NT2/D1 (cell line): Measurements from ENCODE around the gene CLSTN2.

Source experiments
- DNase-seq: peaks from one replicate; pipeline ENCODE4 v3.0.0-alpha.2; 2011; ENCODE audit warnings: low read depth, low spot score
- H3K27me3 ChIP-seq: 2 replicates; pipeline ENCODE4 v1.6.0; 2011; ENCODE audit warnings: mild to moderate bottlenecking; ENCODE audit not compliant: insufficient read length, insufficient read depth
- H3K36me3 ChIP-seq: 2 replicates; pipeline ENCODE4 v1.6.1; 2011; ENCODE audit warnings: mild to moderate bottlenecking, low read length, mixed read lengths; ENCODE audit not compliant: insufficient read depth, insufficient read length
- H3K4me1 ChIP-seq: 2 replicates; pipeline ENCODE4 v1.5.1; 2011; ENCODE audit not compliant: insufficient read depth, insufficient read length
- H3K4me3 ChIP-seq: 2 replicates; pipeline ENCODE4 v1.5.1; 2011; ENCODE audit warnings: low read depth; ENCODE audit not compliant: insufficient read length
- H3K9ac ChIP-seq: 2 replicates; pipeline ENCODE4 v1.6.0; 2011; ENCODE audit warnings: low read depth; ENCODE audit not compliant: insufficient read length
- H3K9me3 ChIP-seq: 2 replicates; pipeline ENCODE4 v1.5.1; 2011; ENCODE audit warnings: mild to moderate bottlenecking, low read length; ENCODE audit not compliant: insufficient read depth
- SUZ12 ChIP-seq: IDR thresholded peaks from 2 replicates; pipeline ENCODE4 v1.6.1; 2011; ENCODE audit not compliant: insufficient read length, insufficient read depth; ENCODE audit errors: extremely low read depth
- YY1 ChIP-seq: IDR thresholded peaks from 2 replicates; pipeline ENCODE4 v1.6.1; 2011; ENCODE audit not compliant: insufficient read length, insufficient read depth
- ZNF274 ChIP-seq: IDR thresholded peaks from 2 replicates; pipeline ENCODE4 v1.6.1; 2011; ENCODE audit warnings: mild to moderate bottlenecking, low read depth, low read length

The CLSTN2 gene

DNA sequence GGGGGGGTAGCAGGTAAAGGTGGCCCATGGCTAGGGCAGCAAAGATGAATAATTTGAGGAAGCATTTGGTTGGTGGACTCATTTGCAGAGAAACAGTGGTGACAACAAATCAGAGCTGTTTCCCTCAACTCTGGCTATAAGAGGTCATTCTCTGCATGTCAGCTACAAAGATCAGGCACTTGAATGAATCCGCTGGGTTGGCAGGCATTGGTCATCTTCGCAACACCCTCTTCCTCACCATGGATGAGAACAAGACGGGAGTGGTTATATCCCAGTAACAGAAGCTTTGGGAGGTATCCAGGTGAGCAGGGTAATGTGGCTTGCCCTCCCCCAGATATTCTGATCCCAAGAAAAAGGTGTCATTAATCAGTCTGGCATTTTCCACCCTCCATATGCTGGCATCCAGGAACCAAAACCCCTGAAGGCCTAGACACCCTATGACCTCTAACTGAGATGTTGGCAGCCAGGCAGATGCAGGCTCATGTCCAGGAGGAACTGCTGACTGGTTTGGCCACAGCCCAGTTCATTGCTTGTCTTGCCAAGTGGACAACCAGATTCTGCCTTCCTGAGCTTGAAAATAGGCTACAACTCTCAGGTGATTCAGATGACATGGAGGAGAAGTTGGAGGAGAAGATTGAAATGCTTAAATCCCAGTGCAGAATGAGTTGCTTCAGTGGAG is 634.0 kb downstream of the CLSTN2 start:
- Histone ChIP-seq H3K9me3 (no peaks in the 10 kb centered on the region), H3K4me1 (no peaks in the 10 kb centered on the region), H3K4me3 (no peak overlapping the region), H3K27me3 (no peaks in the 10 kb centered on the region), H3K36me3 (no peaks in the 10 kb centered on the region), H3K9ac (no peak overlapping the region)
- TF ChIP-seq YY1 (no peak), ZNF274 (no peak), SUZ12 (no peak)
- no peak for DNase-seq

DNA sequence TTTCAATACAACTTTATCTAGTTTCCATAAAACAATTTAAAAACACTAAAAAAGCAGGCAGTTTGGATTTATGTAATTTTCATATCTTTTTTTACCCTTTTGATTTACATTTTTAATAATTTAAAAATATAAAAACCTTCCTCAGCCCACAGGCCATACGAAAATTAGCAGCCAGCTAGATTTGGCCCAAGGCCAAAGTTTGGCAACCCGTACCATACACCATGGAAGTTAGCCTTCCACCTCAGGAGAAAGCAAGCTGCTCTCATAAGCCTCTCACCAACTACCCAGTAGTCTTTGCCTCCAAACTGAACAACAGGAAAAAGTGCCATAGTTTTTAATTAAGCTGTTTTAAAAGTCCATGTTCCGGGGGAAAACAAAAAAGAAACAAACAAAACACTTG is 635.6 kb downstream of the CLSTN2 start:
- Histone ChIP-seq H3K4me1 (no peaks in the 10 kb centered on the region), H3K9ac (no peak overlapping the region), H3K9me3 (no peaks in the 10 kb centered on the region), H3K27me3 (no peaks in the 10 kb centered on the region), H3K36me3 (no peaks in the 10 kb centered on the region), H3K4me3 (no peak overlapping the region)
- no peak for DNase-seq
- TF ChIP-seq SUZ12 (no peak), YY1 (no peak), ZNF274 (no peak)

DNA sequence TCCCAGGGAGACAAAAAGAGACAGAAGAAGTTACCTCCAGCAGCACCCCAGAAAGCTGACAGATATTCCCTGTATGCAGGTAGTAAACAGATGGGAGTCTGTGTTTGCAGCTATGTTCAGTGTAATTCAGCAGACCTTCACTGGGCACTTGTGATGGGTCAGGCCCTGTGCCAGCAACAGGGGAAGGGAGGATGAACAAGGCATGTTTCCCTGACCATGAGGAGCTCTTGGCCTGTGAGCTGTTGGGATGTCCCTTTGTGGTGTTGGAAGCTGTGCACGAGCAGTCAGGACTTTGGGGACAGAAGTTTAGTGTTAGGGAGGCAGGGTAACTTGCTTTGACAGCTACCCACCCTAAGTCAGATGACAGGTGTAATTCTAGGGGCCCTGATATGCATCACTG is 636.9 kb downstream of the CLSTN2 start:
- TF ChIP-seq SUZ12 (no peak), YY1 (no peak), ZNF274 (no peak)
- Histone ChIP-seq H3K36me3 (no peaks in the 10 kb centered on the region), H3K4me3 (no peak overlapping the region), H3K9me3 (no peaks in the 10 kb centered on the region), H3K9ac (no peak overlapping the region), H3K4me1 (no peaks in the 10 kb centered on the region), H3K27me3 (no peaks in the 10 kb centered on the region)
- no peak for DNase-seq

DNA sequence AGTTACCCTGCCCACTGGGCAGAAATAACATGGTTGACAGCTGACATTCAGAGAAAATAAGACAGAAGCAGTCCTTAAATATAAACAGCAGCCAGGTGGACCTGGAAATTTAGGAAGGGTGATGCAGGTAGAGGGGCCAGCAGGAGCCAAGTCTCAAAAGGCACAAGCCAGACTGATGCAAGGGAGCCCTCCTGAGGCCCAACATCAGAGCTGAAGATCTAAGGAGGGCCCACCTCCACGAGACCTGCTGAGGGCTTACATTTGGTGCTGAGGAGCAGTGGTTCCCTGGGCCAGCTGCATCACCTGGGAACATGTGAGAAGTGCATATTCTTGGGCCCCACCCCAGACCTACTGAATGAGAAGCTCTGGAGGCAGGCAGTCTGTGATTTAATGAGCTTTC is 637.3 kb downstream of the CLSTN2 start:
- H3K9me3 ChIP-seq, result no peaks in the 10 kb centered on the region
- DNase-seq, result no peak
- TF ChIP-seq SUZ12 (no peak), ZNF274 (no peak), YY1 (no peak)
- H3K36me3 ChIP-seq, result no peaks in the 10 kb centered on the region
- no peaks in the 10 kb centered on the region for H3K4me1 ChIP-seq
- no peaks in the 10 kb centered on the region for H3K27me3 ChIP-seq
- H3K9ac ChIP-seq, result no peak overlapping the region
- H3K4me3 ChIP-seq, result no peak overlapping the region

DNA sequence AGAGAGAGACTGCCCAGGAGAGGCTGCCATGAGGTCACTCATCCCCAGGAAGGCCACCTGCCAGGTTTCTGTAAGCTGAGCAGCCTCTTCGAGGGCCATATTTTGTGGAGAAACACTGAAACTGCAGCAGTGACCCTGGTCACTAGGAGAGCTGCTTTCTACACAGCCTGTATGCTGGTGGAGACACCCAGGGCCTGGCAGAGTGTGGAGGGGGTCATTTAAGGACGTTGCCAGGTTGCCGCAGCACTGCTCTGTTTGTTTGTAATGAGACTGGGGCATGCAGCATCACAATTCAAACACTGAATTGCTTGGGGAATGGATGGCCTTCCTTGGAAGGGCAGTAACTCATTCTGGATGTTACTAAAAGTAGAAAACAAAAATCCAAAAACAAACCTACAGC is 638.0 kb downstream of the CLSTN2 start:
- Histone ChIP-seq H3K27me3 (no peaks in the 10 kb centered on the region), H3K9me3 (no peaks in the 10 kb centered on the region), H3K4me1 (no peaks in the 10 kb centered on the region), H3K4me3 (no peak overlapping the region), H3K36me3 (no peaks in the 10 kb centered on the region), H3K9ac (no peak overlapping the region)
- DNase-seq, result no peak
- TF ChIP-seq YY1 (no peak), ZNF274 (no peak), SUZ12 (no peak)

DNA sequence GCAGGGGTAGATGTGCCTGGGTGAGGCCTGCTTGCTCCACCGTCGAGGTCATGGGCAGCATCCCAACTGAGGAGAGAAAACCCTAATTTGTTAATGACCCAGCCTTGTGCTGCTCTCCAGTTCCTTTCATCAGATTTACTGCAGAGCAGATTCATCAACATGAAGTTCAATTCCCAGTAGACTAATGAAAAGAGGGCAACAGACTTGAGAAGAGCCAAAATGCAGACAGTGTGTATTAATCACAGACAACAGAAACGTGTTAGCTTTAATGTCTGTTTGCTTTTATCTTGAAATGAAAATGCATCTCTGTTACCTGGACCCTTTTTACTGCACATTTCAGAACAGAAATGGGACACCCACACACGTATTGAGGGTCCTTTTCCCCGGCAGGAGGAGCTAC is 639.4 kb downstream of the CLSTN2 start:
- no peaks in the 10 kb centered on the region for H3K4me1 ChIP-seq
- TF ChIP-seq SUZ12 (no peak), ZNF274 (no peak), YY1 (no peak)
- no peak overlapping the region for H3K4me3 ChIP-seq
- no peaks in the 10 kb centered on the region for H3K36me3 ChIP-seq
- H3K9me3 ChIP-seq, result no peaks in the 10 kb centered on the region
- H3K9ac ChIP-seq, result no peak overlapping the region
- H3K27me3 ChIP-seq, result no peaks in the 10 kb centered on the region
- no peak for DNase-seq

DNA sequence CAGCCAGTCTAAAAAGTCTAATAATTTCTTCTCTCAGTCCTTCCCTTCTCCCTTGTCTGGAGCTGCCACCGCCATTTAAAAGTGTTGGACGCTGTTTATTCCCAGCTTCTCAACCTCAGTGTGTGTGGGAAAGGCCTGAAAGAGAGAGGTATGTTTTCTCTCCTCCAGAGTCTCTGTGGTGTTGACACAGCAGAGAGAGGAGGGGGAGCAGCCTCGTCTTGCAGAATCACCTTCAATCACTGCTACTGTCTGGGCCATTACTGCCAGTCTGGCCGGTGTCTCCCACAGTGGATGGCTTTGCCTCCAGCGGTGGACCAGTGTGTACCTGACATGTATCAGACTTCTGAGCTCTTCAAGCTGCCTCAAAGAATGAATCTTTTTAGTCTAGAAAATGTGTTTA is 641.5 kb downstream of the CLSTN2 start:
- no peak overlapping the region for H3K9ac ChIP-seq
- no peaks in the 10 kb centered on the region for H3K4me1 ChIP-seq
- H3K4me3 ChIP-seq, result no peak overlapping the region
- H3K36me3 ChIP-seq, result no peaks in the 10 kb centered on the region
- TF ChIP-seq ZNF274, result no peak
- TF ChIP-seq SUZ12, result no peak
- TF ChIP-seq YY1, result no peak
- H3K9me3 ChIP-seq, result no peaks in the 10 kb centered on the region
- no peak for DNase-seq
- no peaks in the 10 kb centered on the region for H3K27me3 ChIP-seq
